DMS114 treated with DMSO at 0.1 percent for 48 hours (cell line): ENCODE measurements around the gene EHMT1.

Experiments used
- DNase-seq: peaks from one replicate; lab custom pipeline; 2025; ENCODE audit not compliant: unreplicated experiment; lab: John Stamatoyannopoulos, UW

Gene EHMT1

GRCh38 chr9:137643921-137644320, 25.1 kb downstream of the EHMT1 start:
- no peak for DNase-seq

GRCh38 chr9:137645211-137645610, 26.4 kb downstream of the EHMT1 start:
- no peak for DNase-seq

- DNase-seq, result no peak
Measured at GRCh38 chr9:137646341-137646740, 27.5 kb downstream of the EHMT1 start.

GRCh38 chr9:137647096-137647714, 28.4 kb downstream of the EHMT1 start:
- no peak for DNase-seq

GRCh38 chr9:137648396-137648795, 29.6 kb downstream of the EHMT1 start:
- no peak for DNase-seq

GRCh38 chr9:137649553-137649952, 30.7 kb downstream of the EHMT1 start:
- no peak for DNase-seq

- DNase-seq, result no peak
Measured at GRCh38 chr9:137650259-137650658, 31.5 kb downstream of the EHMT1 start.

GRCh38 chr9:137650779-137651178, 32.0 kb downstream of the EHMT1 start:
- no peak for DNase-seq

- no peak for DNase-seq
Measured at GRCh38 chr9:137656416-137656815, 37.6 kb downstream of the EHMT1 start.

- DNase-seq, result no peak
Measured at GRCh38 chr9:137657606-137658005, 38.8 kb downstream of the EHMT1 start.

GRCh38 chr9:137658781-137659180, 40.0 kb downstream of the EHMT1 start:
- DNase-seq, result no peak

GRCh38 chr9:137660144-137660543, 41.3 kb downstream of the EHMT1 start:
- no peak for DNase-seq

- DNase-seq, result no peak
Measured at GRCh38 chr9:137663584-137663983, 44.8 kb downstream of the EHMT1 start.

GRCh38 chr9:137664676-137665075, 45.9 kb downstream of the EHMT1 start:
- no peak for DNase-seq

- no peak for DNase-seq
Measured at GRCh38 chr9:137665226-137665625, 46.4 kb downstream of the EHMT1 start.

- DNase-seq, result no peak
Measured at GRCh38 chr9:137665697-137666512, 47.1 kb downstream of the EHMT1 start.

- no peak for DNase-seq
Measured at GRCh38 chr9:137666513-137666822, 47.7 kb downstream of the EHMT1 start.

GRCh38 chr9:137666955-137667670, 48.3 kb downstream of the EHMT1 start:
- DNase-seq, result no peak

- no peak for DNase-seq
Measured at GRCh38 chr9:137668203-137668602, 49.4 kb downstream of the EHMT1 start.

- peak; percentile 7 for DNase-seq
Measured at GRCh38 chr9:137669261-137669672, 50.5 kb downstream of the EHMT1 start.

GRCh38 chr9:137670391-137671195, 51.8 kb downstream of the EHMT1 start:
- no peak for DNase-seq
